Mucosa of rectum (tissue), 2 donors: Measurements from ENCODE around the gene PCDHA1.
"Not testable (repeated sequence)": the region's sequence is repeated elsewhere in the genome, so short reads cannot be mapped to it uniquely, and the experiment has no call there.

Experiments
- H3K27ac ChIP-seq, 2 donors: one replicate each; pipeline ENCODE4 v1.7.0; 2013; ENCODE audit warnings: inconsistent platforms in 2 of 2, low read depth in 2 of 2, low read length in 2 of 2
- H3K27me3 ChIP-seq, 2 donors: one replicate each; pipeline ENCODE4 v1.7.0; 2013; ENCODE audit warnings: low read length in 2 of 2; ENCODE audit not compliant: control insufficient read depth in 2 of 2, insufficient read depth in 2 of 2
- H3K36me3 ChIP-seq, 2 donors: one replicate each; pipeline ENCODE4 v1.7.0; 2013; ENCODE audit warnings: low read length in 2 of 2; ENCODE audit not compliant: control insufficient read depth in 2 of 2, insufficient read depth in 2 of 2
- H3K4me1 ChIP-seq, 2 donors: one replicate each; pipeline ENCODE4 v1.7.0; 2013; ENCODE audit warnings: low read length in 2 of 2, mild to moderate bottlenecking in 1 of 2; ENCODE audit not compliant: control insufficient read depth in 2 of 2, insufficient read depth in 2 of 2
- H3K4me3 ChIP-seq, 2 donors: one replicate each; pipeline ENCODE4 v1.7.0; 2013; ENCODE audit warnings: low read length in 2 of 2
- H3K9ac ChIP-seq, 2 donors: one replicate each; pipeline ENCODE4 v1.7.0; 2013; ENCODE audit warnings: low read length in 2 of 2, low read depth in 1 of 2, mild to moderate bottlenecking in 1 of 2
- H3K9me3 ChIP-seq, 2 donors: one replicate each; pipeline ENCODE4 v1.7.0; 2013; ENCODE audit warnings: low read length in 2 of 2; ENCODE audit not compliant: control insufficient read depth in 2 of 2
- donor health status: healthy.
- donor health status: Normal muscosa, but diverticular disease.

PCDHA1 gene

GRCh38 chr5:140794595-140795258 is 8.8 kb downstream of the PCDHA1 start, which contains the start of gene PCDHA2:
Gene PCDHA2 (plus strand): TSS chr5:140794852.
- Histone ChIP-seq H3K27ac (no peak within 1 kb of the TSS), H3K36me3 (no peaks in the 10 kb centered on the region), H3K9me3 (peaks cover 11 to 14% of the 10 kb centered on the region in 2 donors), H3K4me1 (no peaks in the 10 kb centered on the region), H3K9ac (no peak within 1 kb of the TSS), H3K4me3 (no peak within 1 kb of the TSS), H3K27me3 (no peaks in the 10 kb centered on the region)

- Histone ChIP-seq H3K4me3 (no peak overlapping the region), H3K9me3 (peaks cover 11 to 16% of the 10 kb centered on the region in 2 donors), H3K36me3 (no peaks in the 10 kb centered on the region), H3K27ac (no peak overlapping the region), H3K9ac (no peak overlapping the region), H3K27me3 (no peaks in the 10 kb centered on the region), H3K4me1 (no peaks in the 10 kb centered on the region)
These were observed 9.3 kb downstream of the PCDHA1 start for GRCh38 chr5:140795259-140795641.

- not testable (repeated sequence) for H3K9ac ChIP-seq, H3K4me3 ChIP-seq, H3K36me3 ChIP-seq, H3K4me1 ChIP-seq, H3K27me3 ChIP-seq, H3K27ac ChIP-seq
- H3K9me3 ChIP-seq = peaks cover 11 to 18% of the 10 kb centered on the region in 2 donors
These were observed 10.3 kb downstream of the PCDHA1 start for GRCh38 chr5:140796072-140796717.

- no peaks in the 10 kb centered on the region for H3K27me3 ChIP-seq
- H3K4me1 ChIP-seq = no peaks in the 10 kb centered on the region
- H3K36me3 ChIP-seq = no peaks in the 10 kb centered on the region
- no peak overlapping the region for H3K4me3 ChIP-seq
- no peak overlapping the region for H3K9ac ChIP-seq
- no peak overlapping the region for H3K27ac ChIP-seq
- peaks cover 13 to 20% of the 10 kb centered on the region in 2 donors for H3K9me3 ChIP-seq
These were observed 10.8 kb downstream of the PCDHA1 start for GRCh38 chr5:140796718-140797095.

- Histone ChIP-seq H3K27ac (no peak within 1 kb of the TSS), H3K36me3 (no peaks in the 10 kb centered on the region), H3K9ac (no peak within 1 kb of the TSS), H3K27me3 (no peaks in the 10 kb centered on the region), H3K9me3 (peaks cover 7 to 19% of the 10 kb centered on the region in 2 donors), H3K4me1 (no peaks in the 10 kb centered on the region), H3K4me3 (no peak within 1 kb of the TSS)
These were observed 15.0 kb downstream of the PCDHA1 start, which contains the start of gene PCDHA3 for GRCh38 chr5:140800816-140801493. Gene PCDHA3 (plus strand): TSS chr5:140801057.

GRCh38 chr5:140801494-140801841 is 15.5 kb downstream of the PCDHA1 start:
- peaks cover 7 to 19% of the 10 kb centered on the region in 2 donors for H3K9me3 ChIP-seq

GRCh38 chr5:140802381-140802780 is 16.4 kb downstream of the PCDHA1 start:
- not testable (repeated sequence) for H3K9ac ChIP-seq, H3K4me3 ChIP-seq, H3K4me1 ChIP-seq, H3K36me3 ChIP-seq, H3K27ac ChIP-seq, H3K27me3 ChIP-seq
- H3K9me3 ChIP-seq = peaks cover 7 to 17% of the 10 kb centered on the region in 2 donors

More at GRCh38 chr5:140801494-140801841, 15.5 kb downstream of the PCDHA1 start:
- no peak overlapping the region for H3K9ac ChIP-seq
- H3K27me3 ChIP-seq = no peaks in the 10 kb centered on the region
- no peak overlapping the region for H3K27ac ChIP-seq
- no peaks in the 10 kb centered on the region for H3K4me1 ChIP-seq
- H3K36me3 ChIP-seq = no peaks in the 10 kb centered on the region
- H3K4me3 ChIP-seq = no peak overlapping the region

- Histone ChIP-seq H3K9me3 (peaks cover 7 to 17% of the 10 kb centered on the region in 2 donors), H3K27me3 (no peaks in the 10 kb centered on the region), H3K36me3 (no peaks in the 10 kb centered on the region), H3K4me3 (no peak overlapping the region), H3K4me1 (no peaks in the 10 kb centered on the region), H3K27ac (no peak overlapping the region), H3K9ac (no peak overlapping the region)
These were observed 16.9 kb downstream of the PCDHA1 start for GRCh38 chr5:140802781-140803271.

GRCh38 chr5:140806834-140807775 is 21.2 kb downstream of the PCDHA1 start, which contains the start of gene PCDHA4:
Gene PCDHA4 (plus strand): TSS chr5:140807068.
- H3K9me3 ChIP-seq = peaks cover under 1 to 9% of the 10 kb centered on the region in 2 donors
- H3K36me3 ChIP-seq = no peaks in the 10 kb centered on the region
- H3K9ac ChIP-seq = no peak within 1 kb of the TSS
- no peaks in the 10 kb centered on the region for H3K27me3 ChIP-seq
- no peaks in the 10 kb centered on the region for H3K4me1 ChIP-seq
- H3K4me3 ChIP-seq = peak within 1 kb of the TSS; percentile 43 to 65
- no peak within 1 kb of the TSS for H3K27ac ChIP-seq
